WI38 (cell line): ENCODE data around the gene NIFK.
"Not testable (repeated sequence)": the region's sequence is repeated elsewhere in the genome, so short reads cannot be mapped to it uniquely, and the experiment has no call there.

ENCODE experiments used
- H3K4me3 ChIP-seq: 2 replicates; pipeline ENCODE4 v1.5.1; 2011; ENCODE audit warnings: low read depth, mild to moderate bottlenecking, control low read depth, low read length
- TF ChIP-seq, protein P1 (sequence below): IDR thresholded peaks from 2 replicates; pipeline ENCODE4 v1.5.1; 2012; ENCODE audit warnings: low read depth, mild to moderate bottlenecking, control low read depth, low read length

NIFK gene

DNA sequence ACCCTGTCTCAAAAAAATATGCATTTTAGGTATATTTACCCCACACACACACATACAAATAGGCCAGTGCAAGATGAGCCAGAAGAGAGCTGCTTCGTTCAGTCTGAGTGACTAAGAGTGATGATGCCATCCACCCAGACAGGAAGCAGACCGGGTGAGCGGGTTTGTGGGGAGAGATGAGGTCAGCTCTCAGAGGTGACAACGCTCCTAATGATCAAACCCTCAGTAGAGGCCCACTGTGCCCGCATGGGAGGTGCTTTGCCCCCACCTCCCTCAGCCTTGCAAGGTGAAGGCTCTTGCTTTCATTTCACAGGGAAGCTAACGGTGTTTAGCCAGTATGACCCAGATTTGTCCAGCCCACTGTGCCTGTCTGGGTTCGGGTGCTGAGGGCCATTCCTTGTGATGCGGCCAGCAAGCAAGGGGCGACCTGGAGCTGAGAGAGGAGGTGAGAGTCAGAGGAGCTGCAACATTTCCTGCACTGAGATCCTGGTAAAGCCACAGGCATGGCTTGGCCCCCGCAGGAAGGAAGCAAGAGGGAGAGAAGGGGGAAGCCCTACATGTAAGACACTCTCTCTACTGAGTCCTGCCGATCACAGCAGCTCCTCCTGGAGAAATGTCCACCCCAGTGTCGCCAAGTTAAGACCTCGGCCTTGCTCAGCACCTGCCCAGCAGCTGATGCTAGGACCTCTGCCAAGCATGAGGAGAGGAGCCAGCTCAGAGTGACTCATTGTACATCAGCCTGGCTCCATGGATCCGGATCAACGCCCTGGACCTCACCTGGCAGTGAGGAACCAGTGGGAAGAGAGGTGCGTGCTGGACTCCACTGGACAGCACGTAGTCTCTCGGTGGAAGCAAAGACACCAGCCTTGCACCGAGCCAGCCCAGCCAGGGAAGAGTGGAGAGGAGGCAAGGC is 37.0 kb downstream of the NIFK start:
- TF ChIP-seq, protein P1, sequence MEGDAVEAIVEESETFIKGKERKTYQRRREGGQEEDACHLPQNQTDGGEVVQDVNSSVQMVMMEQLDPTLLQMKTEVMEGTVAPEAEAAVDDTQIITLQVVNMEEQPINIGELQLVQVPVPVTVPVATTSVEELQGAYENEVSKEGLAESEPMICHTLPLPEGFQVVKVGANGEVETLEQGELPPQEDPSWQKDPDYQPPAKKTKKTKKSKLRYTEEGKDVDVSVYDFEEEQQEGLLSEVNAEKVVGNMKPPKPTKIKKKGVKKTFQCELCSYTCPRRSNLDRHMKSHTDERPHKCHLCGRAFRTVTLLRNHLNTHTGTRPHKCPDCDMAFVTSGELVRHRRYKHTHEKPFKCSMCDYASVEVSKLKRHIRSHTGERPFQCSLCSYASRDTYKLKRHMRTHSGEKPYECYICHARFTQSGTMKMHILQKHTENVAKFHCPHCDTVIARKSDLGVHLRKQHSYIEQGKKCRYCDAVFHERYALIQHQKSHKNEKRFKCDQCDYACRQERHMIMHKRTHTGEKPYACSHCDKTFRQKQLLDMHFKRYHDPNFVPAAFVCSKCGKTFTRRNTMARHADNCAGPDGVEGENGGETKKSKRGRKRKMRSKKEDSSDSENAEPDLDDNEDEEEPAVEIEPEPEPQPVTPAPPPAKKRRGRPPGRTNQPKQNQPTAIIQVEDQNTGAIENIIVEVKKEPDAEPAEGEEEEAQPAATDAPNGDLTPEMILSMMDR = no peak
- no peak overlapping the region for H3K4me3 ChIP-seq

DNA sequence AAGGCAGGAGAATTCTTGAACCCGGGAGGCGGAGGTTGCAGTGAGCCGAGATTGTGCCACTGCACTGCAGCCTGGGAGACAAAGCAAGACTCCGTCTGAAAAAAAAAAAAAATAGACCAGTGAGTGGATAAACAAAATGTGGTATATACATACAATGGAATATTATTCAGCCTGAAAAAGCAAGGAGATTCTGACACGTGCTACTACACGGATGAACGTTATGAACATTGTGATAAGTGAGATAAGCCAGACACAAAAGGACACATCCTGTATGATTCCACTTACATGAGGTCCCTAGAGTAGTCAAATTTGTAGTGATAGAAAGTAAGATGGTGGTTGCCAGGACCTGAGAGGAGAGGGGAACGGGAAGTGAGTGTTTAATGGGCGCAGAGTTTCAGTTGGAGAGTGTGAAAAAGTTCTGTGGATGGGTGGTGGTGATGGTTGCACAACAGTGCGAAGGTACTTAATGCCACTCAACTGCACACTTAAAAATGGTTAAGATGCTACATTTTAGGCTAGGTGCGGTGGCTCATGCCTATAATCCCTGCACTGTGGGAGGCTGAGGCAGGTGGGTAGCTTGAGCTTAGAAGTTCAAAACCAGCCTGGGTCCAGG is 38.3 kb downstream of the NIFK start:
- TF ChIP-seq, protein P1 = no peak
- H3K4me3 ChIP-seq = no peak overlapping the region

- no peak overlapping the region for H3K4me3 ChIP-seq
- TF ChIP-seq, protein P1 = no peak
These were observed 39.5 kb downstream of the NIFK start for GRCh38 chr2:121697108-121697631.

GRCh38 chr2:121696410-121696930 is 40.2 kb downstream of the NIFK start:
- TF ChIP-seq, protein P1 = no peak
- no peak overlapping the region for H3K4me3 ChIP-seq

DNA sequence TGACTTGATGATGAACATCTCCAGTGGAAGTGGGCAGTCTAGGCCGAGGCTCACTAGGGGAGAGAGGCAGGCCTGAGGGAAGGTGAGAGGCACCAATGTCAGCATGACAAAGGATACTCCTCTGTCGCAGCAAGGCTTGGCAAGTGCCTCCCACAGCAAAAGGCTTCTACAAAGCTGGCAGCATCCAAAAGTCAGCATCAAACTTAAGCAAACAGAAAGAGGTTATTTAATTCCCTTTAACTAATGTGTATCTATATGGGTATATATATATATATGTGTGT is 41.6 kb downstream of the NIFK start:
- TF ChIP-seq, protein P1 = no peak
- H3K4me3 ChIP-seq = no peak overlapping the region

DNA sequence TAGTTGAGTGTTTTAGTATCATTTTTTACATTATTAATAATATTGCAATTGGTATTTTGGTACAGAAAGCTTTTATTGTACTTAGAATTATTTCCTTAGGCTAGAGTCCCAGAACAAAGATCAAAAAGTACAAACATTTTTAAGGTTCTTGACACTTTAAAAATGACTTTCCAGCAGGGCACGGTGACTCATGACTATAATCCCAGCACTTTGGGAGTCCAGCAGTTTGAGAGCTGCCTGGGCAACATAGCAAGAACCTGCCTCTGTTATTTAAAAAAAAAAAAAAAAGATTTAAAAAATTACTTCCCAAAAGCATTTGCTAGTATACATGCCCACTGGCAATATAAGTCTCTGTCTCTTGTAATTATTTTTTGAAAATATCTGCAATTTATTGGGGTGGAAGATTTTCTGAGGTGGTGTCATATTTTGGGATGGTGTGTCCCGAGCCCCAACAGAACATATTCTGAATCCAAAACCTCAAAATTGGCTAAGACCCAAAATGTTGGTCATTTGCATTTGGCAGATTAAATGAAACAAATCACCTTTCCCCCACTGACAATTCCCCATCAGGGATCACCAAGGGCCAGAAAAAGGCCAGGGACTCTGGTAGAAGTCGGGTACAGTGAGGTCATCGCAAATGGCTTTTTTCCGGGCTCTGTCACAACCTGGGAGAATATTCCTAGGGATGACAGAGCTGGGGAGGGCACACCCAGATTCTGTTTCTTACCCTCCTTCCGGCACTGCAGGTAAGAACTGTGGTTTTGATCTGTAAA is 42.1 kb downstream of the NIFK start:
- TF ChIP-seq, protein P1 = no peak
- no peak overlapping the region for H3K4me3 ChIP-seq

- H3K4me3 ChIP-seq = not testable (repeated sequence)
These were observed 46.1 kb downstream of the NIFK start for GRCh38 chr2:121690572-121690971.
